NCI-H345 (cell line): ENCODE data around the gene RGS9.
"Not testable (repeated sequence)": the region's sequence is repeated elsewhere in the genome, so short reads cannot be mapped to it uniquely, and the experiment has no call there.

ENCODE experiments used
- DNase-seq: peaks from one replicate; lab custom pipeline; 2025; lab: John Stamatoyannopoulos, UW

Gene RGS9

GRCh38 chr17:65115839-65116238 is 21.3 kb upstream of the RGS9 start:
- DNase-seq: no peak

- DNase-seq: not testable (repeated sequence)
Observed at GRCh38 chr17:65116515-65116914, 20.7 kb upstream of the RGS9 start.

GRCh38 chr17:65117384-65118035 is 19.7 kb upstream of the RGS9 start:
- no peak for DNase-seq

- DNase-seq: no peak
Observed at GRCh38 chr17:65121368-65121767, 15.8 kb upstream of the RGS9 start.

- no peak for DNase-seq
Observed at GRCh38 chr17:65121916-65122806, 15.0 kb upstream of the RGS9 start.

DNA sequence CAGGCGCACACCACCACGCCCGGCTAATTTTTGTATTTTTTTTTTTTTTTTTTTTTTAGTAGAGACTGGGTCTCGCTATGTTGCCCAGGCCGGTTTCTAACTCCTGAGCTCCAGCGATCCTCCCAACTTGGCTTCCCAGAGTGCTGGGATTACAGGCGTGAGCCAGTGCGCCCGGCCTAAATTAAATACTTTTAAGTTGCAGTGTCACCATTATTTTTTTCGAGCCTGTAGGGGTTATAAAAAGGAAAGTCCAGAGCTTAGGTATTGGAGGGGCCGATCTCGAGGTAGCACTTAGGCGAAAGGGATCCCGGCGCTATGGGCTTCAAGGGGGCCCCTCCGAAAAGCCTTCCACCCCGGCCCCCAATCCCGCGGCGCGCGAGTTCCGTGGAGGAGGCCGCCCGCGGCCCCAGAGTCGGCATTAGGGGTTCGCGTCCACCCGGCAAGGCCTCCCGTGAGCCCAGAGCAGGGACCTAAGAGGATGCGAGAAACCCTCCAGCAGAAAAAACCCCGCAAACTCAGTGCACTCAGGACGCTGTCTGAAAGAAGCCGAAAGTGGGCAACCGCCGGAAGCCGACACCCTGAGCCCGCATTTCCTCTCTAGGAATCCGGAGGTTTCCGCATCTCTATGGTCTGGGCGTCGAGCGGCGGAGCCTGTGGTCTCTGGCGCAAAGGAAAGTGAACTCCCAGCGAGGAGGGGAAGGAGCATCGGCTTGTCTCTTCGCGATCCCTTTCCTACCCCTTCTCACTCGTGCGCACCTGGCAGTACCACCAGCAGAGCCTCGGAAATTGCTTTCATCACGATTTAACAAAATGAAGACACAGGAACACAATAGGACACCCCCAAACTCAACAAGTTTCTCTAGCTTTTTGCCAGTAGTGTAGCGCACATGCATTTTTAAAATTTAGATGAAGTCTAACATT is 14.1 kb upstream of the RGS9 start:
- DNase-seq: peak; percentile 91

- no peak for DNase-seq
Observed at GRCh38 chr17:65123757-65124675, 13.2 kb upstream of the RGS9 start.

DNA sequence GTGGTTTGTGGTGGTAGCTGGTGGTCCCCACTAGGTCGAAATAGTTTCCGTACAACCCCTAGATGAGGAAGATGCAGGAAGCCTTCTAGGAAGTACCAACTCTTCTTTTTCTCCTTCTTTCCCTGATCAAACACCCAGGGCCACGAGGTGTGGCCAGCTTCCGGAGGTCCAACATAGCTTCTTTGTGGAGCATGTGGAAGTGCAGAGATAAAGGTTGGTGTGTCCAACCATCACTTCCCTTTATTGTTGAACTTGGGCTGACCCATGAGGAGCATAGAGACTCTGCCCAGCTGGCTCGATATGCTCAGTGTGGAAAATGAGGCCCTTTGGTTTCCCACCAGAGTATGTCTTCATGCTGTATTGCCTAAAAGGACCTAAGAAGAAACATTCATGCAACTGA is 6.3 kb upstream of the RGS9 start:
- DNase-seq: no peak

- DNase-seq: no peak
Observed at GRCh38 chr17:65131240-65131639, 5.9 kb upstream of the RGS9 start.

DNA sequence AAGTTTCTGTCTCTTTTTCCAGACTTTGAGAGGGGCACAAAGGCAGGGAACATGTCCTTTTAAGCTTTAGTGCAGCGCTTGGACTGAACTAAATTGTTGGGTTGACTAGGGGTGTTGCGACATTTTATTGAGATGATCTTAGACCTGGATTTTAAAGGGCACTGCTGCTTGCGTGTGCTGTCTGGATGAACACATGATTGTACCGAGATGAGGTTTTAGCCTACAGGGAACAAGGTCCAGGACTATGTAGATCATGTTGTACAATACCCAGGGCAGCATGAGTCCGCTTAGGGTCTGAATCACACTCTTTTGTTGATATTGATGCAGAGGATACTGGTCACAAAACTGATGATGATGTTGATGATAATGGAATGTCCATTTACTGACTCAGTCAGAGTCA is 5.2 kb upstream of the RGS9 start:
- no peak for DNase-seq

DNA sequence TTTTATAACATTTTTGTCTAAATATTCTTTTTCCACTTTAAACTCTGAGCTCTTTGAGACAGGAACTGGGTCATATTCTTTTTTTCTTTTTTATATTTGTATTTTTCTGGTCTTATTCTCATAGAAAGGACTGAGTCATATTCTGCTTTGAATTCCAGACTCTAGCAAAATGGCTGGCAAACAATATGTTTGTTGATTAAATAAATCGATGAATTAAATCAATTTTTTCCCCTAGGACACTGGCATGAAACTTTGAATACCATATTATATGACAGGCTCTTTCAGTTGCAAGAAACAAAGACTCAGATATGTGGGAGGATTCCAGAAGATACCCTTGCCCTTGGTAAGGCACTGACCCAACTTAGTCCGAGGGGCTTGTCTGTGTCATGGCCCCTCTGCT is 3.1 kb upstream of the RGS9 start:
- DNase-seq: no peak

DNA sequence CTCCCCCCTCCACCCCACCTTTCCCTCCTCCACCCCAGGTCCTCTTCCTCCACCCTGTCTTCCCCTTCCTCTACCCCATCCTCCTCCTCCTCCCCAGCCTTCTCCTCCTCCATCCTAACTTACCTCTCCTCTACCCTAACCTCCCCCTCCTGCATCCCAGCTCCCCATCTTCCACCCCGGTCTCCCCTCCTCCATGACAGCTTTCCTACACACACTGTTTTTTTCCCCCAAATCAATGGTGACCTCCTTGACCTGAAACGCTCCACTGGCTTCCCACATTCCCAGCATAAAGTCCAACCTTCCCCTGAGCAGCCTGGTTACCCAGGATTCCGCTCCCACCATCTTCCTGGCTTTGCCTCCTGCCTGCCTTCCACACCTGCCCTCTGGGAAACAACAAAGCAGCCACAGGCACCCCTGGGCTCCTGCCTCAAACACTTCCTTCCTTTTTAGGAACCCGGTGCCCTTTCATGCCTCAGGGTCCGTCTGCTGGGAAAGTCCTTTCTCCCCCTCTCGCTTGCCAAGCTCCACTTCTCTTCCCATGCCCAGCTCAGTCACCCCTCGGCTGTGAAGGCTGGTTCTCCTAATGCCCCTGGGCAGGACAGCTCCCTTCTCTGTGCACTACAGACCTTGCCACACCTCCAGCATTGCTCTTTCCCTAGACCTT is 2.1 kb downstream of the RGS9 start:
- DNase-seq: no peak

- no peak for DNase-seq
Observed at GRCh38 chr17:65142247-65142646, 5.1 kb downstream of the RGS9 start.

DNA sequence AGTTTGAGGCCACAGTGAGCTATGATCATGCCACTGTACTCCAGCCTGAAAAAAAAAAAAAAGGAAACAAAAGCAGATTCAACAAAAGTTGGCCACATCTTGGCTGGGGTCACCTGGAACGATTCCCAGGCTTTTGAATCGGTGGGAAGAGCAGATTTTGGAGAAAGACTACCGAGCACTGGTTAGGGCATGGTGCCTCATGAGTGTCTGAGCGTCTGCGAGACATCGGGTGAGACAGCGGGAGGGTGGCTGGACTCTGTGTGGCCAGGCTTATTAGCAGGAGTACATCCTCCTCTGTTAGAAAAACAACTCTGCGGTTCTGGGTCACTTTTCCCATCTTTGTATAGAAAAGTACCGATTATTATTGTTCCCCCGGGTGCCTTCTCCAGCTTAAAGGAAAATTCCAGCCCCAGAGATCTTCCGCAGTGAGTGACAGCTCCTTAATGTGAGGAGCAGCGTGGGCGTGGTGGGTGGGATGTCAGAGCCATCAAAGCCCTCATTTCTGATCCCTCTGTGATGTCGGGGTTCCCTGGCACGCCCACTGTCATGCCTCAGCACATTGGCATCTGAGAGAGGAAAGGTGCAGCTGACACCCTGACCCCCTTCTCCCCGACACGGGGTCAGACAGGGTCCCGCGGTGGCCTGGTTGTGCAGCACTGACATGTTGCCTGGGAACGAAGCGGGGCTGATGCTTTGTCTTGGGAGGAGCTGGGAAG is 6.9 kb downstream of the RGS9 start:
- DNase-seq: no peak

DNA sequence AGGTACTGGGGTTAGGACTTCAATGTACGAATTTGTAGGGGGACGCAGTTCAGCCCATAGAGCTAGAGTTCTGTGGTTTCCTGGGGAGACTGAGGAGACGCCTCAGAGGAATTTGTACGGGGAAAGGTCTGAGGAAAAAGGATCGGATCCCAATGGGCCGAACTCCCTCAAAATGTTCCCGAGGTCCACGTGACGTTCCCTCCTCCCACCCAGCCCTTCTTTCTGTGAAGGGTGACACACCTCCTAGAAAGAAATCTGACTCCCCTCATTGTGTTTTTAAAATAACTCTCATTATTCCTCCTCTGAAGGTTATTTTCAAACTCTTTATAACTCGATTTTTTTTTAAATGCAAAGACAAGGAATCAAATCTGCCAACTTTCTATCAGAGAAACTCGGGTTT is 8.6 kb downstream of the RGS9 start:
- no peak for DNase-seq

DNA sequence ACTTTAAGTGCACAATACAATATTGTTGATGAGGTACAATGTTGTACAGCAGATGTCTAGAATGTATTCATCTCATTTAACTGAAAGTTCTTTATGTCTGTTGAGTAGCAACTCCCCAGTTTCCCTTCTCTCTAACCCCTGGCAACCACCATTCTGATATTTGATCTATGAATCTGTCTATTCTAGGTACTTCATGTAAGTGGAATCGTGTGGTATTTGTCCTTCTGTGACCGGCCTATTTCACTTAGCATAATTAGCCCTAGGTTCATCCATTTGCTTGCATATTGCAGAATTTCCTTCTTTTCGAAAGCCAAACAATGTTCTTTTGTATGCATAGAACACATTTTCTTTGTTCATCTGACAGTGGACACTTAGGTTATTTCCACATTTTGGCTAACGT is 10.8 kb downstream of the RGS9 start:
- DNase-seq: no peak

DNA sequence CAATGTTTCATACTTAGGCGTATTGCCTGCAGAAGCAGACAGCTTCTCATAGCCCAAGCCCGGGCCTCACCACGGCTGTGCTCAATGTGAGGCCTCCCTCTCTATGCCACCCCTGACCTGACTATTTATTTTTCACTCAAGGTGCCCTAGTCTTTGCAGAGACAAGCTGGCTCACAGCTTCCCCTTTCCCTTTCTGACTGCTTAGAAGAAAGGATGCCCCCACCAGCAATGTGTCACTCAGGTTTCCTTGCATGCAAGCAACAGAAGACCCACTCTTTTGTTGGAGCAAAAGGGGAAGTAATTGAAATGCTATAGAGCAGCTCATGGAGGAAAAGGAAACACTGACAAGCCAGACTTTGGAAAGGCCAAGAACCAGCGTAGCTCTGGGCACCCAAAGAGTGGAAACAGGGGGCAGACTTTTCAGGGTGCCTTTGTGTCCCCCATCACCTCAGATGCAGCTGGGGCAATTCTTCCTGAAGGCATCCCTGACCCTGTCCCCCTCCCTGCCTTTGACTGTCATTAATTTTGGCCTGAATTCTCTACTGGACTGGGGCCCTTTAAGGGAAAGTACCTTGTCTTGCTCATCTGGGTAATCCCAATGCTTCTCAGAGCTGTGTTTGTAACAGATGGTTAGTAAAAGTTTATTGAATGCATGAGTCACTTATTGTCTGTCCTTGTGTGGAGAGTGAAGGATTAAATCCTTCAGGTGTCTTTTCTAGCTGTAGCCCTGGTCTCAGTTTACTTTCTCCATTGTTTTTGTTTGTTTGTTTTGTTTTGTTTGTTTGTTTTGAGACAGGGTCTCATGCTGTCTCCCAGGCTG is 17.8 kb downstream of the RGS9 start:
- DNase-seq: no peak

DNA sequence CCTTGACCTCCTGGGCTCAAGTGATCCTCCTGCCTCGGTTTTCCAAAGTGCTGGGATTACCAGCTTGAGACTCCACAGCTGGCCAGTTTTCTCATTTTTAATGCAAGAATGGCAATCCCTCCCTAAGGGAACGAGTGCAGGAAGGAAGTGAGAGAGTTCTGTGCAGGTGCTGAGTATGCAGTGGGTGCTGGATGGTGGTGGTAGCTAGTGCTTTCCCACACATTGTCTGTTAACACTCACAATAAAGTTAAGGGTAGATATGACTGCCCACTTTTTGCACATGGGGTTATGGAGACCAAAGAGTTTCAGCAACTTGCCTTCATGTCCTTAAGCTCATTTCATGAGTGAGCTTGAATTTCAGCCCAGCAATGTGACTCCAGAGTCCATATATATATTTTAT is 18.5 kb downstream of the RGS9 start:
- no peak for DNase-seq

DNA sequence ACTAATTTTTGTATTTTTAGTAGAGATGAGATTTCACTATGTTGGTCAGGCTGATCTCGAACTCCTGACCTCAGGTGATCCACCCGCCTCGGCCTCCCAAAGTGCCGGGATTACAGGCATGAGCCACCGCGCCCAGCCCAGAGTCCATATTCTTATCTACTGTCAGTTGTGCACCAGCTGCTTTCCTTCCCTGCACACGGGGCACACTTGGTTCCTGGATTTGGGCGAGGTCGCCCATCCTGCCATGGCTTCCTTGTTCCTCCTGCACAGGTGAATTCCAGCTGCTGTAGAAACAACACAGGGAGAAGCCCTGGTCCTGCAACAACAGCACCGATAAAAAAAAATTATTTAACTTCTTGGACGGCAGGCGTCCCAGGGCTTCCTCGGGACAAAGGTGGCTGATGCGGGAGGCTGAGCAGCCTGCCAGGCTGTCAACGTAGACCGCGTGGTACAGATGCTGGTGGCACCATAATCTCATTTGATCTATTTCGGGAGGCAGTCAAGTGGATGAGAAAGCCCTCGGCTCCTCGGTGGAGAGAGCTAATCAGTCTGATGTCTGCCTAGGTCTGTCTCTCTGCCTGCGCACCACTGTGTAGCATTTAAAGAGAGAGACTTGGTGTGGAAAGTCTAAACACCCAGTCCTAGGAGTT is 19.1 kb downstream of the RGS9 start:
- no peak for DNase-seq
